GM18873 (cell line): Measurements from ENCODE around the gene DUSP16.

Experiments used
- ATAC-seq: cut with Tn5 transposase; IDR thresholded peaks from one replicate; pipeline ENCODE4 v1.9.1; 2021; ENCODE audit warnings: mild to moderate bottlenecking, moderate library complexity, moderate number of reproducible peaks; ENCODE audit not compliant: unreplicated experiment, low FRiP score

The DUSP16 gene

DNA sequence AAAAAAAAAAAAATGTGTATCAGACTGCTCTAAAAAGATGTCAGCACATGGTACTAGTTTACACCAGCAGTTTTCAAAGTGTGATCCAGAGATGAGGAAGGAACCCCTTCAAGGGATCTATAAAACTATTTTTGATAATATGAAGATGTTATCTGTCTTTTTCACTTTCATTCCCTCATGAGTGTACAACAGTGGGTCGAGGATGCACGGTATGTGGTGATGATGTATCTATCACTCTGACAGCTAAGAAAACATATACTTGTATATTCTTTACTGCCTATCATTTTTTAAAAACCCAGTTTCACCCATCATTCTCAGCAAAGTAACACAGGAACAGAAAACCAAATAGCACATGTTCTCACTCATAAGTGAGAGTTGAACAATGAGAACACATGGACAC is 12.4 kb downstream of the DUSP16 start:
- ATAC-seq: no peak

- no peak for ATAC-seq
Measured at GRCh38 chr12:12549426-12549825, 13.2 kb downstream of the DUSP16 start.

- no peak for ATAC-seq
Measured at GRCh38 chr12:12548713-12549112, 13.9 kb downstream of the DUSP16 start.

- ATAC-seq: no peak
Measured at GRCh38 chr12:12546314-12546772, 16.3 kb downstream of the DUSP16 start.

GRCh38 chr12:12543959-12544358 is 18.7 kb downstream of the DUSP16 start:
- no peak for ATAC-seq

DNA sequence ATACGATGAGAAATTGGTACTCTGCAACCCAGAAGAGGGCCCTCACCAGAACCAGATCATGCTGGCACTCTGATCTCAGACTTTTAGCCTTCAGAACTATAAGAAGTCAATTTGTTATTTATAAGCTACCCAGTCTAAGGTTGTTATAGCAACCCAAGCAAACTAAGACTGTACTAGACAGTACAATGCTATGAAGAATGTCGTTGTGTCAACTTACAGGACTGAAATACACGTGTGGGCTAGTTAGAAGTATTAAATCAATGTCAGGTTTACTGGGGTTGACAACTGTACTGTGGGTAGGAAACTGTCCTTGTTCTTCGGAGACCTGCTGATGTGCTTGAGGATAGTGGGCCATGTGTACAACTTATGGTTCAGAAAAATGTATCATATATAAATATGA is 19.7 kb downstream of the DUSP16 start:
- ATAC-seq: no peak

DNA sequence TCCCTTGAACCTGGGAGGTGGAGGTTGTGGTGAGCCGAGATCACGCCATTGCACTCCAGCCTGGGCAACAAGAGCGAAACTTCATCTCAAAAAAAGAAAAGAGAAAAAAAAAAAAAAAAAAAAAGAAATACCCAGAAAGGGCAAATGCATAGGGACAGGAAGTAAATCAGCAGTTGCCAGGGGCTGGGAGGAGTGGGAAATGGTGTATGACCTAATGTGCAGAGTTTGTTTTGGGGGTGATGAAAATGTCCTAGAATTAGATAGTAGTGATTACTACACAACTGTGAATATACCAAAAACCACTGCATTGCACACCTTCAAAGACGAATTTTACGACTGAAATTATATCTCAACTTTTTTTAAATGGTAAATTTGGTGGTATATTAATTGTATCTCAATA is 20.4 kb downstream of the DUSP16 start:
- no peak for ATAC-seq

- ATAC-seq: no peak
Measured at GRCh38 chr12:12541782-12542181, 20.9 kb downstream of the DUSP16 start.

DNA sequence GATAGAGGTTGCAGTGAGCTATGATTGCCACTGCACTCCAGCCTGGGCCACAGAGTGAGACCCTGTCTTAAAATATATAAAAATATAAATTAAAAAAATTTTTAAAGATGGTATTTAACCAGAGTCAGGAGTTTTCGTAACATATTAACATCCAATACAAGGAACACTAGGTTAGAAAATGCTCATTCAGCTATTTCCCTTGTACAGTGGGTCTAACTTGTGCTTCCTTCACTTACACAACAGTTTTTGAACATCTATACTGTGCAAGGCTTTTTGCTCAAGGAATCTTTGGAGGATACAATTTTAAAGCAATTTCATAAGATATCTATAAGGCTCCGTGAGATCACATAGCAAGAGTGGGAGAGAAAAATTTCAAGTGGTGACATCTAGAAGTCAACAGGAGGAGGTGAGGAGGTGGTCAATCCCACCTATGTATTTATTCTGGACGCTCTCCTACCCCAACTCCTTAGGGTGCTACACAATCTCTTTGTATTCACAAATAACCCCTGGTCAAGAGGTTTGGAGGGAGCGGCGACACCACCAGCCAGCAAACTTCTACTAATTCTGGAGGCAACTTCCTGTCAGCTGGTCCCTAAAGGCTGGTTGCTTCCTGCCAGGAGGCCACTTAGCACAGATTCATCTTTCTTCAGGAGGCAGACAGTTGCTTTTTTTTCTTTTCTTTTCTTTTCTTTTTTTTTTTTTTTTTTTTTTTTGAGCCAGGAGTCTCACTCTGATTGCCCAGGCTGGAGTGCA is 22.2 kb downstream of the DUSP16 start:
- no peak for ATAC-seq

GRCh38 chr12:12539028-12539810 is 23.4 kb downstream of the DUSP16 start:
- ATAC-seq: no peak

DNA sequence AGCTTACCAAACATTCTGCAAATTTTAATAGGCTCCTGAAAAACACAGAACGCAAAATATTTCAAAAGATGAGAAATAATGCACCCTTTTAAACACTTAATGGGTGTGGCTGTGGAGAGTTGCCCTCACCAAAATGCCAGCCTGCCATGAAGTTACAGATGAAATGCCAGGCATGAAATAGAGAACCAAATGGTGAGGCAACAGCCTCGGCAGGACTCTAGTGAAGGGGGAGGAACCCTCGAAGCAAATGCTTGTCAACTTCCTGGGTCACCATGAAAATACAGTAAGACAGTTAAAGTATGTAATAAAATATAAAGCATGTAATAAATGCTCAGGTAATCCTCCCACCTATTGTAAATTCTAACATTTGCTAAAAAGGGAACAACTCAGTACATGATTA is 24.1 kb downstream of the DUSP16 start:
- ATAC-seq: no peak

GRCh38 chr12:12537421-12537820 is 25.2 kb downstream of the DUSP16 start:
- no peak for ATAC-seq

- no peak for ATAC-seq
Measured at GRCh38 chr12:12534975-12535374, 27.7 kb downstream of the DUSP16 start.

GRCh38 chr12:12534166-12534866 is 28.3 kb downstream of the DUSP16 start:
- no peak for ATAC-seq

DNA sequence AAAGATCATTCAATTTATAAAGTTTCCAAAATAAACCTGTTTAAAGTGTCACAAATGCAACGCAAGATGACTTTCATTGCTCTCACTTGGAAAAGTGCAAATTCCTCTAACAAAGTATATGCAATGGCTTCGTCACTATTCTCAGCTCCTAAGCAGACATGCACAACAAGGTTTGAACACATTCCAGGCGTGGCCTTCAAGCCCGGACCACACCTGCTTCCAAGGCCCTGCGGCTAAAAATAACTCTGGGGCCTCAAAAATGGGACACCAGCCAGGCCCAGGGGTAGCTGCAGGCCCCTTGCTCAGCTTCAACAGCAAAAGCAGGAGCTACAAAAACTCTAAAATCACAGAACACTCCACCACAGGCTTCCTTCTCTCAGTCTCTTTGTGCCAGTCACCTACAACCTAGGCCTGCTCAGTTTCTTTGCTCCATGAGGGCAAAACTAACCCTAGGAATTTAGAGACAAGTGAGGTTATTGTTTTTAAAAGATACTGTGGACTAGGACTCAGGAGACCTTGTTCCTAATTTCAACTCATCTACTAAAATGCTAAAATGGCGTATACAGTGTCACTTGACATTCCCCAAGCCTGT is 29.3 kb downstream of the DUSP16 start:
- ATAC-seq: no peak

- ATAC-seq: no peak
Measured at GRCh38 chr12:12531194-12531593, 31.5 kb downstream of the DUSP16 start.

- no peak for ATAC-seq
Measured at GRCh38 chr12:12529783-12530421, 32.8 kb downstream of the DUSP16 start.

GRCh38 chr12:12528361-12529270 is 34.0 kb downstream of the DUSP16 start:
- no peak for ATAC-seq

DNA sequence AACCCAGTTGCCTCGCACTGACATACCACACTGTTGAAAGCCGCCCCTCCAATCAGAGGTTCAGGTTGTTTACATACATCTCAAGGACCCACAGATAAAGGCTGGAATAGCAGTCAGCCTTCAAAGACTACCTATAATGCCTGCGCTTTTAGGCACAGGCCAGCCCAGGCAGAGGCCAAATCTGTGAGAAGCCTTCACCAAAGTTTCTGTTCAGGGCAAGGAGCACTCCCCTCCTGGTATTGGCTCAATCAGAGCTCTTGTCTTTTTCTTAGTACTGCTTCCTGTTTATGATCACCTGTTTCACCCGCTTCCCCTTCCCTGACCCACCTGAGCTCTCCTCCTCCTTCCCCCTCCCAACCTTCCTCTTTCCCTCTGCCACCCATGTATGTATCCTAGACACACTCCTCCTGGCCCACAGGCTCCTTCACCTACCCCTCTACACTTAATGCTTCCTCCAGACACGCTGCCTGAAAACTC is 34.8 kb downstream of the DUSP16 start:
- ATAC-seq: no peak
